Activated CD4-positive, alpha-beta T cell treated with anti-CD3 and anti-CD28 coated beads, Interleukin-2, amount 50 U/mL, for 1 hour (primary cell): ENCODE data around the gene NID1.
"Not testable (repeated sequence)": the region's sequence is repeated elsewhere in the genome, so short reads cannot be mapped to it uniquely, and the experiment has no call there.

ENCODE experiments used
- DNase-seq: peaks from one replicate; pipeline ENCODE4 v3.0.0-alpha.2; 2020

Gene NID1

GRCh38 chr1:235930543-235930942 lies 134.3 kb downstream of the NID1 start:
- DNase-seq: no peak

DNA sequence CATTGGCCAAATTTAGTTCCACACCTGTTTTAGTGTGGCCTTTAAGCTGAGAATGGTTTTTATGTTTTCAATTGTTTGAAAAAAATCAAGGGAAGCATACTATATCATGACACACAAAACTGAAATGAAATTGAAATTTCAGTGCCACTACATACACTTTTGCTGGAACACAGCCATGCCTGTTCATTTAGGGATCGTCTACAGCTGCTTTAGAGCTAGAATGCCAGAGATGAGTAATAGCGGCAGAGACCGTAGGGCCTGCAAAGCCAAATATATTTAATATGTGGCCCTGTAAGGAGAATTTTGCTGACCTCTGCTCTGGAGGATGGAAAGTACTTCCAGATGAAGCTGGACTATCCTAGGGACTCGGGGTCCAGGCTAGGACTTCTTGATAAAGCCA lies 135.7 kb downstream of the NID1 start:
- no peak for DNase-seq

GRCh38 chr1:235928197-235928596 lies 136.7 kb downstream of the NID1 start:
- DNase-seq: no peak

DNA sequence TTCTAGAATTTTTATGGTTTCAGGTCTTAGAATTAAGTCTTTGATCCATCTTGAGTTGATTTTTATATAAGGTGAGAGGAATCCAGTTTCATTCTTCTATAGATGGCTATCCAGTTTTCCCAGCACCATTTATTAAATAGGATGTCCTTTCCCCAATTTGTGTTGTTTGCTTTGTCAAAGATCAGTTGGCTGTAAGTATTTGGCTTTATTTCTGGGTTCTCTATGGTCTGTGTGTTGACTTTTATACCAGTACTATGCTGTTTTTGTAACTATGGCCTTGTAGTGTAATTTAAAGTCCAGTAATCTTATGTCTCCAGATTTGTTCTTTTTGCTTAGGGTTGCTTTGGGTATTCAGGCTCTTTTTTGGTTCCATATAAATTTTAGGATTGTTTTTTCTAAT lies 137.3 kb downstream of the NID1 start:
- not testable (repeated sequence) for DNase-seq
